ENCODE measurements around the gene ADCY5. TPM values are rescaled to one million over a fixed set of nuclear protein-coding genes. Genes with fewer than 3 reads are reported as not detected.
A peak's percentile ranks its signal among the peaks of the same experiment; 100 is the strongest.
"Not testable (repeated sequence)": the region's sequence is repeated elsewhere in the genome, so short reads cannot be mapped to it uniquely, and the experiment has no call there.

The ADCY5 gene
- total RNA-seq, result 10 to 100 TPM; 14.0 to 86.8 (median 41.5) TPM

- peak; percentile 55 for ATAC-seq (ENCODE audit: low FRiP score)
- no peak for DNase-seq (ENCODE audit: low spot score)
- TF ChIP-seq CTCF (IDR thresholded peaks at IDR 0.05), result no peak
Measured at GRCh38 chr3:123448536-123449101, at the start of gene ADCY5. Gene ADCY5 (minus strand): TSS chr3:123449090. CDS start chr3:123448545, 545 bp downstream.

GRCh38 chr3:123493912-123494311, 45.0 kb upstream of the ADCY5 start:
- no peak for ATAC-seq (ENCODE audit: low FRiP score)

DNA sequence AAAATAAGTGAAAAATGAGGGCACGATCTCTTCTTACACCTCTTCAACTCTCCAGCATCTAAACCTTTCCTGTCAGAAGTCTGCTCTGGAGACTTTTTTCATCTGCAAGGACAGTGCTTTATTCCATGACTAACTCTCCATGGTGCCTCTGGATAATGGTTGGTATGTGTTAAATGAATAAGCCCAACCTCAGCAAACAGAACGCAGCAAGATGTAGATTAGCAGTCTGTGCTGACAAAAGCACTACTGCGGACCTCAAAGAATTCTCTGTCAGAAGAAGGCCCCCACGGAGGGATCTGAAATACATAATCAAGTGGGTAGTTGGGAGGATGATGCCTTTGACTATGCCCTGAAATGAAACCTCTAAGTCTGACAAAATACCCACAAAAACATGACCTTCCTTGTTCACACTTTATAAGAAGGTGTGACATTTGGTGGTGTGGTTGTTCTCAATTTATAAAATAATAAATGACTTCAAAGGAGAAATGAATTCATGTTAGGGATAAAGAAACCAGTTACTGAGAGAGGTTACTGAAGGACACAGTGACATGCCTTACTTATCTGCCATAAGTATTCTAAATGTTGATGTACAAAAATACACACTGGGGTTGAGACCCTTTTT, 43.2 kb upstream of the ADCY5 start:
- ATAC-seq (ENCODE audit: low FRiP score), result no peak
- DNase-seq (ENCODE audit: low spot score), result no peak
- no peak for TF ChIP-seq CTCF (IDR thresholded peaks at IDR 0.05)

More at GRCh38 chr3:123493912-123494311, 45.0 kb upstream of the ADCY5 start:
- DNase-seq (ENCODE audit: low spot score), result no peak
- TF ChIP-seq CTCF (IDR thresholded peaks at IDR 0.05), result no peak

GRCh38 chr3:123489400-123490004, 40.6 kb upstream of the ADCY5 start:
- peak in 2 of 3 donors; percentile 3 to 38 for TF ChIP-seq CTCF (IDR thresholded peaks at IDR 0.05)
- ATAC-seq (ENCODE audit: low FRiP score) (no peak), DNase-seq (ENCODE audit: low spot score) (peak; percentile 68)

DNA sequence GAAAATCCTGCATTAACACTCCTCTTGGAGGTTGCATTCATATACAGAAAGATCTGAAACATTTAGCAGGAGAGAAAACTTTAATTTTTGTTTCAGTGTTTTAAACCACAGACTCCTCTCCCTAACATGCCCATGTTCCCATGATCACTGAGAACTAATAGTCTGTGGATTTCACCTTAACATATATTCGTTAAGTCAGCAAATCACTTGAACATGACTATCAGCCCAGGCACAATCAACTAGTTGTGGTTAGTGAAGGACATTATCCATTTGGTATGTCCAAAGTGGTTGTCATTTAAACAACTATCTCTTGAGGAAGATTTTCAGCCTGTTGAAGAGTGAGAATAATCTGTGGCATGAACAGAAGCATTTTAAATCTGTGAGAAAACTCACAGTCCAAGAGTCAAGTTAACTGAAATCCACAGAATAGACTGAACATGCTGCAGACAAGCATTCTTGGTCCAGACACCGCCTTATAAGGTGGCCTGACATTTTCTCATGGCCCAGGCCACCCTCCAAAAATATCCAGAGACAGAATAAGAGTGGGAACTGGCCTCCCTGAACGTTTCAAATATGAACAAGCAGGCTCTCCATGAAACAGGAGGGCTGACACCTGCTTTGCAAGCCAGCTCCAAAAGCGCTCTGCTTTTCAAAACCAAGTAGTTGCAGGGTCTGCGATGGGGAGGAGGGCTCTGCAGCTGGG, 39.9 kb upstream of the ADCY5 start:
- DNase-seq (ENCODE audit: low spot score), result no peak
- no peak for ATAC-seq (ENCODE audit: low FRiP score)
- TF ChIP-seq CTCF (IDR thresholded peaks at IDR 0.05), result no peak

GRCh38 chr3:123487063-123487462, 38.2 kb upstream of the ADCY5 start:
- DNase-seq (ENCODE audit: low spot score); ATAC-seq (ENCODE audit: low FRiP score): not testable (repeated sequence)

DNA sequence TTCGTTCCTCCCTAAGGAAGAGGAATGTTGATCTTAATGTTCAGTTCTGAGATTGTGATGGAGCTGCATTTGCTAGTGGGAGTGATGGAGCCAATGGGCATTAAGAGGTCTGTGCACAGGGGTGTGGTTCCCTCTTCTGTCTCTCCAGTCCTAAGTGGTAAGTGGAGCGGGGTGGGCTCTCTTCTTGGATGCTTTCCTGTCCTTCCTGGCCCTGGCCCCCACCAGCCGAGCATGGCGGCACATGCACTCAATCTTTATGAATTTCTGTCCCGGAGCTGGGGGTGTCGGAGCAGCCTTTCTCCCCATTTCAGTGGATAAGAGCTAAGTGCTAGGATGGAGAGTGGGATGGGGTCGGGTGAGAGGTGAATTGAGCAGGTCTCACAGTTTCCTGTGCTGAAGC, 37.6 kb upstream of the ADCY5 start:
- no peak for DNase-seq (ENCODE audit: low spot score)
- TF ChIP-seq CTCF (IDR thresholded peaks at IDR 0.05), result no peak
- ATAC-seq (ENCODE audit: low FRiP score), result no peak
